Activated gamma-delta T cell treated with anti-CD3 and anti-CD28 coated beads, Interleukin-2, amount 50 U/mL, for 16 hours (primary cell): ENCODE measurements around the gene CYB561D1.
"Not testable (repeated sequence)": the region's sequence is repeated elsewhere in the genome, so short reads cannot be mapped to it uniquely, and the experiment has no call there.

Experiments used
- DNase-seq: peaks from one replicate; pipeline ENCODE4 v3.0.0-alpha.2; 2020; ENCODE audit warnings: low read depth

The CYB561D1 gene, protein sequence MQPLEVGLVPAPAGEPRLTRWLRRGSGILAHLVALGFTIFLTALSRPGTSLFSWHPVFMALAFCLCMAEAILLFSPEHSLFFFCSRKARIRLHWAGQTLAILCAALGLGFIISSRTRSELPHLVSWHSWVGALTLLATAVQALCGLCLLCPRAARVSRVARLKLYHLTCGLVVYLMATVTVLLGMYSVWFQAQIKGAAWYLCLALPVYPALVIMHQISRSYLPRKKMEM

DNA sequence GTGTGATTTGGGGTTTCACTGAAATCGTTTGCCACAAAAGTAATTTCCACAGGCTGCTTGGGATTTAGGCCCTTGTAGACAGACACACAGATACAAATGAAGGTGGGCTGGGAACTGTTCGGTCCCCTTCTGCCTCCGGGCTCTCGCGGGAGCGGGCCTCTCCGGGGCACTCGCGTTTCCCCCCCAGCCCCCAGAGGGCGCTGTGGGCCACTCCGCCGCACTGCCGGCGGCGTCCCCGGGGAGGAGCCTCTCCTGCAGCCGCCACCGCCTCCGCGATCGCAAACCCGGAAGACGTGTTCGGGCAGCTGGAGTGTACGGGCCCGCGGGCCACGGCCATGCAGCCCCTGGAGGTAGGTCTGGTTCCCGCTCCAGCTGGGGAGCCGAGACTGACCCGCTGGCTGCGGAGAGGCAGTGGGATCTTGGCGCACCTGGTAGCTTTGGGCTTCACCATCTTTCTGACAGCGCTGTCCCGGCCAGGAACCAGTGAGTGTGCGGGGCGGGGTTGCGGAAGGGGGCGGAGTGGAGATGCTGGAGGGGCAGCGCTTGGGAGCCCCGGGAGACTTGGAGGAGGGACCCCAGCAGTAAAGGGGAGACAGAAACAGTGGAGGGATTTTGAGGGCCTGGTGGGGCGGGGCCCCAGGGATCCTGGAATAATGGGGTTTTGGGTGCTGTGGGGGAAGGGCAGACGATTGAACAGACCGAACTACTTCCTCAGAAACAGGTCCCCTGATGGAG, at the start of gene CYB561D1:
Gene CYB561D1, plus strand, starts transcription at position 290 of the 735 bp plus-strand sequence. Its CDS starts 46 bp downstream, at position 336.
- peak; percentile 84 for DNase-seq

DNA sequence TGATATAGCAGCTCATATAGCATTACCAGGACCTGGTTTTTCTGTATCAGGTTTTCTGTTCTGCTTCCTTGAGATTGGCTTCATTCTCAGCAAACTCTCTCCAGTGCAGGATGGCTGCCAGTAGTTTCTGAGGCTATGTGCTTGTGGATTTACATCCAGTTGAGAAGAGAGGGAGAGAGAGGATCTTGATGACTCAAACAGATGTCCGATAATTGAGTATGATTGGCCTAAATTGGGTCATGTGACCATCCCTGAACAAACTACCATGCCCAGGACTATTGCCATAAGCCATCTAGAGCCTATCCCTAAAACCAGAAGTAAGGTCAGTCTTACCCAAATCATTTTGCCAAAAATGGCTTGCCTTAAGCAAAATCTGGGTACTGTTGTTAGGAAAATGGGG, 49.5 kb upstream of the CYB561D1 start:
- DNase-seq = no peak

DNA sequence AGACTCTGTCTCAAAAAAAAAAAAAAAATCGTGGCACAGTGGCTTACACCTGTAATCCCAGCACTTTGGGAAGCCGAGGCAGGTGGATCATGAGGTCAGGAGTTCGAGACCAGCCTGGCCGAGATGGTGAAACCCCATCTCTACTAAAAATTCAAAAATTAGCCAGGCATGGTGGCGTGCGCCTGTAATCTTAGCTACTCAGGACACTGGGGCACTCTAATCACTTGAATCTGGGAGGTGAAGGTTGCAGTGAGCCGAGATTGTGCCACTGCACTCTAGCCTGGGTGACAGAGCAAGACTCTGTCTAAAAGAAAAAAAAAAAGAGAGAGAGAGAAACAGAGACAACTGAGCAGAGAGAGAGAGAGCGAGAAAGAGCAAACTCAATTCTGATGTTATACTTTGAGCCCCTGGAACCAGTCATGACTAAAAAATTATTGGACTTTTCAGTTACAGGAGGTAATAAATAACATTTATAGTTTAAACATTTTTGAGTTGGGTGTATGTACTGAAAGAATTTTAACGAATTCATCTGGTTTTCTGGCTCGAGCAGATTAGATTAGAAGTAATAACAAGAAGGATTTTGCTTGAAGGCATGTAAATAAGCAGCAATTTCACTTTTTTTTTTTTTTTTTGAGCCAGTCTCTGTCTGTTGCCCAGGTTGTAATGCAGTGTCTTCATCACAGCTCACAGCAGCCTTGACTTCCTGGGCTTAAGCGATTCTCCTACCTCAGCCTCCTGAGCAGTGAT, 47.8 kb upstream of the CYB561D1 start:
- not testable (repeated sequence) for DNase-seq

DNA sequence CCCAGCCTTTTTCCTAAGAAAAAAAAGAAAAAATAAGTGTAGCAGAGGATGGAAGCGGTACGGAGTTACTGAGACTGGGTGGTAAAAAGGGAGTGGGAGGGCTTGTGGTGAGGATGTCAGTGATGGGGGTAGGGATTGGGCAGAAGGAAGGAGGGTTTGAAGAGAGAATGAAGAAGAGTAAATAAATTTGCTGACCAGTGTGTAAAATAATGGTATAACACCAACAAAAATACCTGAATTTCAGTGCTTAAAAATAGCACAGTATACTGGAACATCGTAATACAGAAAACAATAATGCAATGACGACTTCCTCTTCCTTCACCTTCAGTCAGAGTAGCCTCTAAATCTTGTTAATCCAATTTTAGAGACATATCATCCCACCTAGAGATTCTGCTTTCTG, 46.4 kb upstream of the CYB561D1 start:
- no peak for DNase-seq

DNA sequence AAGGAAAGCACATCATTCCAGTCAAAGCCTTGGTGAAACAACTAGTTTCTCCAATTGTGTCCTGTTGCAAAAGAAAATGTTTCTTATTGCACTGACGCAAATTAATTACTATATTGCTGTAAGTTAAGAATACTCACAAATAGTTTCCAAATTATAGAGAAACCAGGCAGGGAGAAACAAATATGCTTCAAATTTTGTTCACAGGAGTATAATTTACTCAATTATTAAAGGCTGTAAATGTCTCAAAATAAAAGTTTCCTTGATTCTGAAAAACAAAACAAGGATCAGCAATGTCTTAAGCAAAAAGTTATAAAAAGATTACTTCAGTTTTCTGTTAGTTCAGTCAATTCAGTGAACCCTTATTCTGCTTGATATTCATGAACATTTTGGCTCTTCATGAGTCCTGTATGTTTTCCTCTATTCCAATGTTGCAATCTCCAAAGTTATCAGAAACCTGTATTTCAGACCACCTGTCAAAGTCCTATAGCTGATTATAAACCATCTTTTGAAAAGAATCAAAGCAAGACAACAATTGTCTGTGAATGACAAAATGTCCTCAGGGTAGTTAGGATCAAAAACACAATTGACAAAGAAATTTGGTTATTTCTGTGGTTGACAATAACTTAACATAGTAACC, 39.3 kb upstream of the CYB561D1 start:
- DNase-seq = no peak

DNA sequence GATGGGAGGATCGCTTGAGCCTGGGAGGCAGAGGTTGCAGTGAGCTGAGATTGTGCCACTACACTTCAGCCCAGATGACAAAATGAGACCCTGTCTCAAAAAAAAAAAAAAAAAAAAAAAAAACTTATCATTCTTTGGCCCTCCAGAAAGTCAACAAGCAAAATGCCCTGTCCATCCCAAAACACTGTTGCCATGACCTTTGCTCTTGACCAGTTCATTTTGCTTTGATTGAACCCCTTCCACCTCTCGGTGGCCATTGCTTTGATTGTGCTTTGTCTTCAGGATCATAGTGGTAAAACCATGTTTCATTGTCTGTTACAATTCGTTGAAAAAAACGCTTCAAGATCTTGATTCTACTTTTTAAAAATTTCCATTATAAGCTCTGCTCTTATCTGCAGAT, 36.1 kb upstream of the CYB561D1 start:
- DNase-seq = no peak

DNA sequence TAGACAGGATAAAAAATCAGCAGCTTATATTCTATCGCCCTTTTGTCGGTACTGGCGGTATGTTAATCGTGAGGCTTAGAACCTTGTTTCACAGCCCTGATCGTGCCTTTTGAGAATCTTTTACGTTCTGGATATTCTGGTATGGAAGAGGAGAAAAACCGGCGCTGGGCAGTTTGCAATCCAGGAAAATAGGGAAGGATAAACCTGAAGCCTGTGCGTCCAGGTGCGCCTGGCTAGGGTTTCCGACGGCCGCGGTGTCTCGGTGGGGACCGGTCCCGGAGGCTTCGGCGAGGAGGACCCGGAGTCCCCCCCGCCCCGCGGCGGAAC, 27.8 kb upstream of the CYB561D1 start:
- no peak for DNase-seq

DNA sequence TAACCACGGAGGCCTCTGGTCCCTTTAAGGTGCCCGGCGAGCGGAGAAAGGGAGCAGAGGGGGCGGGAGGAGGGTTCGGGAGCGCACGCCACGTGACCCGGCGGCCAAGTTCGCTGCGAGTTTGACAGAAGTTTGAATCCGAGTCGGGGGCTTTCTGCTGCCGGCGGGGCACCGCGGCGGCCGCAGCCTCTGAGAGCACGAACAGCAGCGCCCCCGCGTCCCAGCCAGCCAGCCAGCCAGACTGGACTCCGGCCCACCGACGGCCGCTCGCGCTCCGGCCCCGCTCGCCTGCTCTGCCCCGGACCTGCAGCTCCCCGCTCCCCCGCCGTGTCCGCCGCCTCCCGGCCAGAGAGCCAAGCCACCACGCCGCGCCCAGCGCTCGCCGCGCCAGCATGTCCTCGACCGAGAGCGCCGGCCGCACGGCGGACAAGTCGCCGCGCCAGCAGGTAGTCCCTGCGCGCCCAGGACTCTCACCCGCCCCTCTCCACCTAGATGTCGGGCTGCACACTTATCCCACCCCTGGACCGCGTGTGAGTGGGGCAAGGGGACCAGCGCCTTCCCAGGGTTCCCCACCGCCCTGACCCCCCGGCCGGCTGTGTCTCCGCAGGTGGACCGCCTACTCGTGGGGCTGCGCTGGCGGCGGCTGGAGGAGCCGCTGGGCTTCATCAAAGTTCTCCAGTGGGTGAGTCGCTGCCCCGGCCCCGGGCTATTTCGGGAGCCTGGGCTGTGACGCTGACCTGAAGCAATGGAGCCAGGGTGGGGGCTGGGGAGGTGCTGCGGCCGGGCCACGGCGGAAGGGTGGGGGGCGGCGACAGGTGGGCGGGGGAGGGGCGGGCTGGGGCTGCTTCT, 27.2 kb upstream of the CYB561D1 start, which contains the start of gene SYPL2:
Gene SYPL2, plus strand, starts transcription at position 95 of the 849 bp plus-strand sequence. Its CDS starts 298 bp downstream, at position 393.
- no peak for DNase-seq

DNA sequence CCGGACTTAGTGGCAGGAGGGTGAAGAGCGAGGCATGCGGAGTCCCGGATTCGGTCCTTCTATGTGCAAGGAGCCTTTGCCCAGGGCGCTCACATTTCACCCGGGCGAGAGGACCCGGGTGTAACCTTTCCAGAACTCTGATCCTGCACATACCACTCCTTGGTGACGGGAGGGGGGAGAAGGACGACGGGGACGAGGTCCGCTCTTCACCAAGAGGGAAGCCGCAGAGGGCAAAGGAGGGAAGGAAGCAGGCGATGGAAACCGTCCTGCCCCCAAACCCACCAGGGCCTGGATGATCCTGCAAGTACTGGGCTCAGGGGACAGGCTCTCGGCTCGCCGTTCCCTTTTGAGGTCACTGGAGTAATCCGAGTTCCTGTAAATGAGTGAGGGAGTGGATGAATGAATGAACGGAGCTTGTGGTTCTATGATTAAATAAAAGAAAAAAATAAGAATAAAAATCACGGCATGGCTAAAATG, 26.6 kb upstream of the CYB561D1 start:
- DNase-seq = no peak

DNA sequence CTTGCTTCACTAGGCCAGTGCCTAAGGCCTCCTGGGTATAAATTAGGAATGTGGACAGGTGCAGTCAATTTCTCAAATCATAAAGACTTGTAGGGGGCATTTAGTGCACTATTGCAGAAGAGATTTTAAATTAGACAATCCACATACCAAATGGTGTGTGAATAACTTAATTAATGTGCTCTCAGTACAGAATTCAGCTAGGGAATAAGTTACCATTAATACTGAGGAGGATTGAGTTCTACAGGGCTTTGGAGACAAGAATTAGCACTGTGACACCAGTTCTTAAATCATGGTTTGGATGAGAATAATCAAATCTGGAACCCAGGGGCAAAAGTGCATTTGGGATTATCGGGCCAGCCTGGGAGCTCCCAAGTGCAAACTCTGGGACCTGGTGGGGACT, 25.8 kb upstream of the CYB561D1 start:
- DNase-seq = no peak

DNA sequence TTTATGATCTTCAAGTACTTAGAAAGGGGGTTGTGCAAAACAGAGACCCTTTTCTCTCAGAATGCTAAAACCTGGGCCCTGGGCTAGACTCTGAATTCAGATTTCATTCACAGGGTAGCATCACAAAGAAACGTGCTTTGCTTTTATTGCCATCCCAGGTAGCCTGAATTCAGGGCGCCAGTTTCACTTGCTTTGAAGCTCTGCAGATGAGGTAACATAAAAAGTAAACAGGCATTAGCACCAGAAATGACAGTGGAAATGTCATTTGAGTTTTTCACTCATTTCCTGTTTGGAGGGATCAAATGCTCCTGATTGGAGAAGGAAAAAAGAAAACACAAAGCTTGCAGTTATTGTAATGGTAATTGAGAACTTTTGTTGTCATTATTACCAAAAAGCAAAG, 25.0 kb upstream of the CYB561D1 start:
- DNase-seq = no peak

DNA sequence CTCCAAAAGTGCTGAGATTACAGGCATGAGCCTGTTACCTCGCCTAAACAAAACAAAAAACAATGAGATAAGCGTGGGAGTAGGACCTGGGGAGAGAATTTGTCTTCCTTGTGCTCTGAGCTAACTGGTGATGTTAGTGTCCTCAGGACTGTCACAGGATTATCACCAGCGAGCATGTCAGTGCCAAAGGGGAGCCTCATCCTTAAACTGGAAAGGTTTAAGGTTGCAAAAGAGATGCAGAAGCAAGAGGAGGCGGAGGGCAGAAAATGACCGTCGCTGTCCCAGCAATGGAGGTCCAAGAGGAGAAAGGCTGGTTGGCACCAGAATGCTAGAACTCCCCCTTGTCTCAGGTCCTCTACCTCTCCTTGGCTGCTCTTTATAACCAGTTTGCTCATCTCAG, 23.6 kb upstream of the CYB561D1 start:
- DNase-seq = no peak

DNA sequence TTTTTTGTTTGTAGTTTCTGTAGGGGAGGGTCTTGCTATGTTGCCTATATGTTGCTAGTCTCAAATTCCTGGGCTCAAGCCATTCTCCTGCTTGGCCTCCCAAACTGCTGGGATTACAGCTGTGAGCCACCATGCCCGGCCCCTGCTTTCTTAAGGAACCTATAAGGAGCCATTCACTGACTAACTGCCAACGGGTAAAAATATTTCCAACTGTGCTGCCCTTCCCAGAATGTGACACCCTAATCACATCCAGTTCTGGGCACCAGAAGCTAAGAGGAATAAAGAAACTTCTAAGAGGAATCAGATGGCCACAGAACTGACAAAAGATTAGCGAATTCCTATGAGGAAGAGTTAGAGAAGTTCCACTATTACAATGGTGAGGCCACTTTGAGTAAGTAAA, 21.1 kb upstream of the CYB561D1 start:
- no peak for DNase-seq

DNA sequence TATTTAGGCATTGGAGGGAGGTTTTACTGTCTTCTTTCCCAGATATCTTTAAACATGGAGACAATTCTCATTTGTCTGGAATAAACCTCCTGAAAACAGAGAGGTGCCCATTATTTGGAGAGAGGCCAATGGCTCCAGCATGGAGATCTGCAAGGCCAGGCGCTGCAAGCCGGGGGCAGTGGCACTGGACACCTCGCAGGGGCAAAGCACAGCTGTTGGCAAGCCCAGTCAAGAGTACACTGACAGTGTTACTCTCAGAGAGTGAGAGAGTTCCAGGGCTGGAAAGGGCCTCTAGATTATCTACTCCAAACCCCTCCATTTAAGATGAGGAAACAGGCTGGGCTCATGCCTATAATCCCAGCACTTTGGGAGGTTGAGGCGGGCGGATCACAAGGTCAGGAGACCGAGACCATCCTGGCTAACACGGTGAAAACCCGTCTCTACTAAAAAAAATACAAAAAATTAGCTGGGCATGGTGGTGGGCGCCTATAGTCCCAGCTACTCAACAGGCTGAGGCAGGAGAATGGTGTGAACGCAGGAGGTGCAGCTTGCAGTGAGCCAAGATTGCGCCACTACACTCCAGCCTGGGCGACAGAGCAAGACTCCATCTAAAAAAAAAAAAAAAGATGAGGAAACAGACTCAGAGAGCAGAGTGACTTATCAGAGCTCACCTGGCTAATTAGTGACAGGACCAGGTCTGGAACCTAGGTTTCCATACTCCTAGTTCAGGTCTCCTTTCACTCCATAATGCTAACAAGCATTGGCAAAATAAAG, 20.4 kb upstream of the CYB561D1 start:
- not testable (repeated sequence) for DNase-seq

DNA sequence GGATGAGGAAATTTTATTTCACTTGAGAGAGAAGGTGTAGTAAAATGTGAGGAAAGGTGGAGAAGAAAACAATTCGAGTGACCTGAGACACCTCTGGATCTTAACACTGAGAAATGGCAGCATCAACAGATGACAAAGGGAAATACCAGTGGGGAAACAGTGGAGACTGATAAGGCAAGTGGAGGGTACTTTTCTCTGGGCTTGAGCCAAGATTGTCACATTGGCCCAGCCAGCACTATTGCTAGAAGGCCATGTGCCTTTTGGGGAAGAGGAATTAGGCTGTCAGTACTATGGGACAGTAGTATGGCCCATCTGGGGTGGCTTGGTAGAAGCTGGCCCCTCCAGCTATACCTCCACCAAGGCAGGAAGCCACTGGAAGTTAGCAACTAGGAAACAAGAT, 19.2 kb upstream of the CYB561D1 start:
- no peak for DNase-seq

DNA sequence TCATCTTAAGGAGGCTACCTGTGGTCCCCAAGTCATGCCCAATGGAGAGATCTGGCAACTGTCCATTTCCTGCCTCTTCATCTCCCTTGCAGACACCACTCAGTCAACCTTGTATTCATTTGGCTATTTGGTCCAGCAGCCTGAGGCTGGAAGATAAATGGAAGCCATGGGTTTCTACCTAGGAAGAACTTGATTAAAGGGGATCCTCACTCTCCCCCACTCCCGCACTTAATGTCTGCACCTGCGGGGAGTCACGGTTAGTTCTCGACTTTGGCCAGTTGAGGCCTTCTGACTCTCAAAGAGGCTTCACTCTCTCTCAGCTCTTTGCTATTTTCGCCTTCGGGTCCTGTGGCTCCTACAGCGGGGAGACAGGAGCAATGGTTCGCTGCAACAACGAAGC, 18.6 kb upstream of the CYB561D1 start:
- DNase-seq = no peak

DNA sequence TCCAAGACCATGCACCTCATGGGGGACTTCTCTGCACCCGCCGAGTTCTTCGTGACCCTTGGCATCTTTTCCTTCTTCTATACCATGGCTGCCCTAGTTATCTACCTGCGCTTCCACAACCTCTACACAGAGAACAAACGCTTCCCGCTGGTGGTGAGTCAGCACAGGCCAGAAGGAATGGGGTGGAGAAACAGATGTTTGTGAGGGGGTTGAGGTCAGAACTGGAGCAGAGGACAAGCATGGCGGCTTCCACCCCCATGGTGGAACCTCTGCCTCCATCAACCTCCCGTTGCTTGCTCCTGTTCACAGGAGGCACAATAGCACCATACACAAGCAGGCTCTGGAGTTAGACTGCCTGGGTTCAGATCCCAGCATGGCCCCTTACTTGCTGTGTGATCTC, 17.1 kb upstream of the CYB561D1 start:
- no peak for DNase-seq

DNA sequence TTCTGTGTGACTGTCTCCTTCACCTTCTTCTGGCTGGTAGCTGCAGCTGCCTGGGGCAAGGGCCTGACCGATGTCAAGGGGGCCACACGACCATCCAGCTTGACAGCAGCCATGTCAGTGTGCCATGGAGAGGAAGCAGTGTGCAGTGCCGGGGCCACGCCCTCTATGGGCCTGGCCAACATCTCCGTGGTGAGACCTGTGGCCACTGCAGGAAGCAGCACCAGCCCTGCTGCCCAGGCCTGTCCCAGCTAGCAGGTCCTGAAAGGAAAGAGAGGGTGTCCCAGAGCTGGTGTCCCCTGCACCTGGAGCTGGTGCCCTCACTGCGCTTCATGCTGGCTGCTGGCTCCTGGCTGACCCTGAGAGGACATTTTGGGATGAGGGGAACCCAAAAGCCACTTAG, 16.1 kb upstream of the CYB561D1 start:
- no peak for DNase-seq

DNA sequence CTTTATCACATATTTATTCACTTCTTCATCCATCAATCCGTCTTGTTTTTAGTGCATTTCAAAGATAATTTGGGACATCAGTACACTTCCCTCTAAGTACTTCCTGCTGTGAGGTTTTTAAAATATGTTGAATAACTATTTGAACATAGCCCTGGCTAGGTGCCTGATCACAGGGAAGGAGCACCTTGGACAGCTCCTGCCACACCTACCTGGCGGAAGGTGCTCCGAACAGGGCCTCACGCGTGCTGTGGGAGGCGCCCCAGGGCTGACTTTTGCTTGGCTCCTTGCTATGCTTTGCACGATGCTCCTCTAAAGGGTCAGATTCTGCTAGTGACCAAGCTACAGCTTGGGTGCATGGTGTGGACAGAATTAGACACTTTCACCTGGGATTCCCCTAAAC, 15.1 kb upstream of the CYB561D1 start:
- DNase-seq = no peak

DNA sequence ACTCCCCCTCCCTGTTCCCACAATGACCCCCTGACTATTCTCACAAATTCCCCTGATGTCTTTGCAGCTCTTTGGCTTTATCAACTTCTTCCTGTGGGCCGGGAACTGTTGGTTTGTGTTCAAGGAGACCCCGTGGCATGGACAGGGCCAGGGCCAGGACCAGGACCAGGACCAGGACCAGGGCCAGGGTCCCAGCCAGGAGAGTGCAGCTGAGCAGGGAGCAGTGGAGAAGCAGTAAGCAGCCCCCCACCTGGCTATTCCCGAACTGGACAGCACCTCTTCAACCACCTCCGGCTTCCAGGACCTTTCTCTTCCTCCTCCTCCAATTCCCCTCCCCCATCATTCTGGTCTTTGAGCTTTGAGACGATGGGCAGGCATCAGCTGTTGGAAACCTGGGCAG, 14.6 kb upstream of the CYB561D1 start:
- no peak for DNase-seq

DNA sequence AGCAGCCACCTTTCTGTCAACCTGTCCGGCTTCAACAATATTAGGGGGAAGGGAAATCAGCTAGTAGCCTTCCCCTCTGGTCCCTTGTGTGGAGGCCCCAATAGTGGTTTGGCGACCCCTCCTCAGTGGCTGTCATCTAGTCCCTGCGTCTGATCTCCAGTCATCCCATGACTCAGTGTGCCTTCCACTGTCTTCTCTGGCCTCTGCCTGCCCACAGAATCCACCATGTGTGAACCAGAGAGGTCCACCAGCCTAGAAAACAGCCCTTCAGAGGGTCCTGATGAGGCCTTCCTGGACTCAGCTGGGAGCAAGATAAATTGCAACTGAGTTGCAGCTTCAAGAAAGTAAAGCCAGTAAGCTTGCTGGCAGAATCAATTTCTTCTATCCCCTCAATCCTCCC, 14.0 kb upstream of the CYB561D1 start:
- no peak for DNase-seq
